ENCODE data around the gene COBL. TPM values are rescaled to one million over a fixed set of nuclear protein-coding genes. Genes with fewer than 3 reads are reported as not detected.

The COBL gene
- total and polyA plus RNA-seq, 2 of the 4 experiments (the other 2 are of a cell fraction), result under 0.01 TPM; not detected in 1

GRCh38 chr7:51189777-51190176 is 126.8 kb downstream of the COBL start:
- ChIA-PET POLR2A (ENCODE audit: unreplicated experiment) (no interaction called here), CTCF (no interaction called here)
- H3K36me3 ChIP-seq (ENCODE audit: control insufficient read depth, insufficient read depth, low read length), result no peaks in the 10 kb centered on the region
- in situ Hi-C loops (cut with MboI; ENCODE audit: low sequenced_read_pairs) (no loop called here), intact Hi-C loops (cut with micrococcal nuclease) (no loop called here), dilution Hi-C loops (cut with HindIII; ENCODE audit: low sequenced_read_pairs, unreplicated experiment) (no loop called here)
- H3K9ac ChIP-seq (ENCODE audit: low read depth, low read length), result no peak overlapping the region
- no peaks in the 10 kb centered on the region for H3K9me3 ChIP-seq (ENCODE audit: control insufficient read depth, insufficient read depth, low read length)
- no peaks in the 10 kb centered on the region for H3K4me1 ChIP-seq (ENCODE audit: control insufficient read depth, insufficient read depth, low read length)
- no peak overlapping the region for H3K18ac ChIP-seq (ENCODE audit: low read depth, low read length)
- no TSS peak for BruUV-seq (replicated peaks)
- H3K56ac ChIP-seq (ENCODE audit: extremely low read depth, insufficient read depth, low read length), result no peak overlapping the region
- no peaks in the 10 kb centered on the region for H3K9me1 ChIP-seq (ENCODE audit: insufficient read depth, low read length)
- WGBS, 2 experiments (ENCODE audit: extremely low coverage in 2 of 2, insufficient read length in 1 of 2), result no CpG with 5 or more reads among the region's 2 CpGs
- H4K91ac ChIP-seq (ENCODE audit: insufficient read depth, low read depth, low read length), result no peak overlapping the region
- ATAC-seq (ENCODE audit: low read depth) (no peak), DNase-seq (no peak)
- H3K79me1 ChIP-seq (ENCODE audit: low read depth in 1 of 2, low read length in 2 of 2), result no peaks in the 10 kb centered on the region
- H4K8ac ChIP-seq (ENCODE audit: low read depth in 2 of 2, low read length in 2 of 2), result no peak overlapping the region
- no peak overlapping the region for H2AK5ac ChIP-seq (ENCODE audit: low read depth, low read length)
- no peak overlapping the region for H3K4ac ChIP-seq (ENCODE audit: low read depth, low read length)
- H2AFZ ChIP-seq (replicated peaks; ENCODE audit: low read length, poor library complexity), result no peak overlapping the region
- H2BK15ac ChIP-seq (ENCODE audit: low read depth, low read length), result no peak overlapping the region
- no peak overlapping the region for H4K5ac ChIP-seq (ENCODE audit: low read depth, low read length)
- no peak overlapping the region for H2BK5ac ChIP-seq (ENCODE audit: low read depth, low read length, poor library complexity, severe bottlenecking)
- no peak overlapping the region for H3K14ac ChIP-seq (replicated peaks; ENCODE audit: low read depth, low read length)
- no peak overlapping the region for H3K27ac ChIP-seq (ENCODE audit: insufficient read depth, low read length)
- H2BK120ac ChIP-seq (ENCODE audit: low read depth, low read length), result no peak overlapping the region
- no peak overlapping the region for H2AK9ac ChIP-seq (replicated peaks; ENCODE audit: low read depth, low read length, poor library complexity)
- H3K27me3 ChIP-seq (ENCODE audit: control insufficient read depth, insufficient read depth, low read length), result no peaks in the 10 kb centered on the region
- H3K4me3 ChIP-seq (ENCODE audit: insufficient read depth, low read depth, low read length), result no peak overlapping the region
- no peak overlapping the region for H3K4me2 ChIP-seq (ENCODE audit: low read depth, low read length)
- no peak overlapping the region for H3K23ac ChIP-seq (ENCODE audit: low read depth, low read length)
- TF ChIP-seq CEBPB (IDR thresholded peaks at IDR 0.05; ENCODE audit: low read depth, low read length), result no peak
- TF ChIP-seq CHD1 (IDR thresholded peaks at IDR 0.05; ENCODE audit: low read depth, low read length), result no peak
- no peak for TF ChIP-seq MAZ (IDR thresholded peaks at IDR 0.05; ENCODE audit: borderline replicate concordance, low read depth, low read length)
- no peak for TF ChIP-seq POLR2A (IDR thresholded peaks at IDR 0.05; ENCODE audit: low read depth, low read length)
- no peak overlapping the region for H2BK20ac ChIP-seq (ENCODE audit: low read depth, low read length)
- H4K20me1 ChIP-seq (ENCODE audit: insufficient read depth, low read length), result no peaks in the 10 kb centered on the region

All from IMR-90 (cell line).